ENCODE measurements around the gene SYNPO. TPM values are rescaled to one million over a fixed set of nuclear protein-coding genes. Genes with fewer than 3 reads are reported as not detected.

Gene SYNPO
- polyA plus RNA-seq, 1 donor from 2014 or later = not detected

DNA sequence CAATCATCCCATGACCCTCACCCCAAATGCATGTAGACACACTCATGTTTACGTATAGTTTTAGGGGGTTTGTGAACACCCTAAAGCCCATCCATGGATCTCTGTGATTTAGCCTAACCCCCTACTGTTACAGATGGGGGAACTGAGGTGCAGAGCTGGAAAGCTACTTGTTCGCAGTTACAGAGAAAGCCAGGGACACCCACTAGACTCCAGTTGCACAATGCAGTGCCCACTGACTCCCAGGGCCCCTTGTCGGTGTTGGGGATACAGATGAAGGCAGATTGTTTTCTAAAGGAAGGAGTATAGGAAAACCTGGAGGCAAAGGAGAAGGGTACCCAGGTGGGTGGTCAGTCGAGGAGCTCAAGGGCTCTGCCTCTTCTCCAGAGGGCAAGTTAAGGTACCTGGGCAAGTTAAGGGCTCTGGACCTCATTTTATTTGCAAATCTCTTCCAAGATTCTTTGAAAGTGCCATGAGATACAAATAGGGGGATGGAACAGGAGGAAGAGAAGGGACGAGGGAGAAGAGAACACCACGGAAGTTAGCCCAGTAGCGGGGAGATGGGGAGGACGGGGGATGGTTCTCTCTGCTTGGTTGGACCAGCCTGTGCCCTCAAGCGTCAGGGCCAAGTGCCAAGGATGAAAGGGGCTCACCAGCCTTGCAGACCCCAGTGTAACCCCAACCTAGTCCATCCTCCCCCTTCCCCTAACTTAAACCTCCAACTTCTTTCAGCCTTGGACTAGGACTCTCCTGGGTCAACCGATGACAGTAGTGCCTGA, 21.5 kb downstream of the SYNPO start:
- Histone ChIP-seq H3K79me2 (replicated peaks; ENCODE audit: insufficient read depth, low read length) (no peaks in the 10 kb centered on the region), H3K9ac (ENCODE audit: low read length) (no peak overlapping the region), H3K9me3 (ENCODE audit: low read length) (no peaks in the 10 kb centered on the region), H3K27ac (ENCODE audit: low read length) (no peak overlapping the region), H3K4me3 (ENCODE audit: low read length) (no peak overlapping the region), H3K4me2 (ENCODE audit: low read length) (no peak overlapping the region), H4K20me1 (ENCODE audit: insufficient read depth) (no peaks in the 10 kb centered on the region), H3K27me3 (ENCODE audit: insufficient read depth, low read depth, low read length) (no peaks in the 10 kb centered on the region), H3K36me3 (ENCODE audit: insufficient read depth, low read length) (no peaks in the 10 kb centered on the region), H3F3A (ENCODE audit: insufficient read depth, low read length, poor library complexity, severe bottlenecking) (no peaks in the 10 kb centered on the region), H2AFZ (ENCODE audit: low read depth, low read length) (no peak overlapping the region), H3K9me2 (ENCODE audit: insufficient read depth, low read length) (no peaks in the 10 kb centered on the region)
- TF ChIP-seq POLR2AphosphoS5 (IDR thresholded peaks at IDR 0.05) (no peak), EZH2 (IDR thresholded peaks at IDR 0.05; ENCODE audit: borderline replicate concordance, insufficient read depth, low read length, poor library complexity, severe bottlenecking) (no peak), EP300 (conservative IDR thresholded peaks at IDR 0.05; ENCODE audit: poor library complexity, severe bottlenecking) (no peak), RAD21 (conservative IDR thresholded peaks at IDR 0.05) (no peak), SMC3 (conservative IDR thresholded peaks at IDR 0.05; ENCODE audit: poor library complexity) (no peak), MXI1 (conservative IDR thresholded peaks at IDR 0.05; ENCODE audit: poor library complexity, severe bottlenecking) (no peak)
- TF ChIP-seq, protein P1, sequence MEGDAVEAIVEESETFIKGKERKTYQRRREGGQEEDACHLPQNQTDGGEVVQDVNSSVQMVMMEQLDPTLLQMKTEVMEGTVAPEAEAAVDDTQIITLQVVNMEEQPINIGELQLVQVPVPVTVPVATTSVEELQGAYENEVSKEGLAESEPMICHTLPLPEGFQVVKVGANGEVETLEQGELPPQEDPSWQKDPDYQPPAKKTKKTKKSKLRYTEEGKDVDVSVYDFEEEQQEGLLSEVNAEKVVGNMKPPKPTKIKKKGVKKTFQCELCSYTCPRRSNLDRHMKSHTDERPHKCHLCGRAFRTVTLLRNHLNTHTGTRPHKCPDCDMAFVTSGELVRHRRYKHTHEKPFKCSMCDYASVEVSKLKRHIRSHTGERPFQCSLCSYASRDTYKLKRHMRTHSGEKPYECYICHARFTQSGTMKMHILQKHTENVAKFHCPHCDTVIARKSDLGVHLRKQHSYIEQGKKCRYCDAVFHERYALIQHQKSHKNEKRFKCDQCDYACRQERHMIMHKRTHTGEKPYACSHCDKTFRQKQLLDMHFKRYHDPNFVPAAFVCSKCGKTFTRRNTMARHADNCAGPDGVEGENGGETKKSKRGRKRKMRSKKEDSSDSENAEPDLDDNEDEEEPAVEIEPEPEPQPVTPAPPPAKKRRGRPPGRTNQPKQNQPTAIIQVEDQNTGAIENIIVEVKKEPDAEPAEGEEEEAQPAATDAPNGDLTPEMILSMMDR (IDR thresholded peaks at IDR 0.05; ENCODE audit: poor library complexity, severe bottlenecking) = no peak
- TF ChIP-seq, protein P2, sequence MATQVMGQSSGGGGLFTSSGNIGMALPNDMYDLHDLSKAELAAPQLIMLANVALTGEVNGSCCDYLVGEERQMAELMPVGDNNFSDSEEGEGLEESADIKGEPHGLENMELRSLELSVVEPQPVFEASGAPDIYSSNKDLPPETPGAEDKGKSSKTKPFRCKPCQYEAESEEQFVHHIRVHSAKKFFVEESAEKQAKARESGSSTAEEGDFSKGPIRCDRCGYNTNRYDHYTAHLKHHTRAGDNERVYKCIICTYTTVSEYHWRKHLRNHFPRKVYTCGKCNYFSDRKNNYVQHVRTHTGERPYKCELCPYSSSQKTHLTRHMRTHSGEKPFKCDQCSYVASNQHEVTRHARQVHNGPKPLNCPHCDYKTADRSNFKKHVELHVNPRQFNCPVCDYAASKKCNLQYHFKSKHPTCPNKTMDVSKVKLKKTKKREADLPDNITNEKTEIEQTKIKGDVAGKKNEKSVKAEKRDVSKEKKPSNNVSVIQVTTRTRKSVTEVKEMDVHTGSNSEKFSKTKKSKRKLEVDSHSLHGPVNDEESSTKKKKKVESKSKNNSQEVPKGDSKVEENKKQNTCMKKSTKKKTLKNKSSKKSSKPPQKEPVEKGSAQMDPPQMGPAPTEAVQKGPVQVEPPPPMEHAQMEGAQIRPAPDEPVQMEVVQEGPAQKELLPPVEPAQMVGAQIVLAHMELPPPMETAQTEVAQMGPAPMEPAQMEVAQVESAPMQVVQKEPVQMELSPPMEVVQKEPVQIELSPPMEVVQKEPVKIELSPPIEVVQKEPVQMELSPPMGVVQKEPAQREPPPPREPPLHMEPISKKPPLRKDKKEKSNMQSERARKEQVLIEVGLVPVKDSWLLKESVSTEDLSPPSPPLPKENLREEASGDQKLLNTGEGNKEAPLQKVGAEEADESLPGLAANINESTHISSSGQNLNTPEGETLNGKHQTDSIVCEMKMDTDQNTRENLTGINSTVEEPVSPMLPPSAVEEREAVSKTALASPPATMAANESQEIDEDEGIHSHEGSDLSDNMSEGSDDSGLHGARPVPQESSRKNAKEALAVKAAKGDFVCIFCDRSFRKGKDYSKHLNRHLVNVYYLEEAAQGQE (IDR thresholded peaks at IDR 0.05; ENCODE audit: borderline replicate concordance) = no peak

DNA sequence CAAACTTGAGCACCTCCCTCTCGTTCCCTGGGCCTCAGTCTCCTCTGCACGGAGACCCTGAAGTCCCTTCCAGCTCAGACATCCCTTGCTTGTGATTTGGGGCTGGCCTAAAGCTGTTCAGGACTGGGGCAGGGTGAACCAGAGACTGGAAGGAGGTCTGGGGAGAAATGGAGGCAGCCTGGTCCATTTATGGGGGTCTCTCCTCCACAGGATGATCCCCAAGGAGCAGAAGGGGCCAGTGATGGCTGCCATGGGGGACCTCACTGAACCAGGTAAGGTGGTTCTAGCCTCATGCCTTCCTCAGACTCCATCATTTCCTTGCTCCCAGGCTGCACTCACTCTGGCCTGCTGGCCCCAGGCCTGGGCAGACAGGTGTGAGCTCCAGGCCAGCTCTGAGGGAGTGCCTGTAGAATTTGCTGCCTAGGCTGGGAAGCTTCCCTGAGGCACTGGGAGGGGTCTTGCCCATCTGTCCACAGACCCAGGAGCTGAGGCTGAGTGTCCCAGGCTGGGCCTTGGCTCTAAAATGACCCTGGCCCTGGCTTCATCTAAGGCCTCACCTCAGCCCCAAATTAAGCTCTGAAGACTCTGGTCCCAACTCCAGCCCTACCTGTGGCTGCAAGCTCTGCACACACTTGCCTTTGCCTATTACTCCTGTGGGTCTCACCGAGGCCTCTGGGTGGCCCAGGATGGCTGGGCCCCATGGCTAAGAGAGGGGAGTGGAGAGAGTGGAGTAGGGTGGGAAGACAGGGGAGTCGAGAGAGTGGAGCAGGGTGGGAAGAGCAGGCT, 22.5 kb downstream of the SYNPO start:
- no peak overlapping the region for H2AFZ ChIP-seq (ENCODE audit: low read depth, low read length)
- no peaks in the 10 kb centered on the region for H3K9me3 ChIP-seq (ENCODE audit: low read length)
- H3K36me3 ChIP-seq (ENCODE audit: insufficient read depth, low read length) = no peaks in the 10 kb centered on the region
- no peak overlapping the region for H3K4me2 ChIP-seq (ENCODE audit: low read length)
- no peak for TF ChIP-seq RAD21 (conservative IDR thresholded peaks at IDR 0.05)
- no peak for TF ChIP-seq TAF1 (IDR thresholded peaks at IDR 0.05; ENCODE audit: low read depth)
- no peak for TF ChIP-seq EZH2 (IDR thresholded peaks at IDR 0.05; ENCODE audit: borderline replicate concordance, insufficient read depth, low read length, poor library complexity, severe bottlenecking)
- TF ChIP-seq EP300 (conservative IDR thresholded peaks at IDR 0.05; ENCODE audit: poor library complexity, severe bottlenecking) = no peak
- no peaks in the 10 kb centered on the region for H3K79me2 ChIP-seq (replicated peaks; ENCODE audit: insufficient read depth, low read length)
- H3K27me3 ChIP-seq (ENCODE audit: insufficient read depth, low read depth, low read length) = no peaks in the 10 kb centered on the region
- no peaks in the 10 kb centered on the region for H4K20me1 ChIP-seq (ENCODE audit: insufficient read depth)
- no peaks in the 10 kb centered on the region for H3F3A ChIP-seq (ENCODE audit: insufficient read depth, low read length, poor library complexity, severe bottlenecking)
- H3K4me3 ChIP-seq (ENCODE audit: low read length) = no peak overlapping the region
- H3K9me2 ChIP-seq (ENCODE audit: insufficient read depth, low read length) = no peaks in the 10 kb centered on the region
- no peak overlapping the region for H3K27ac ChIP-seq (ENCODE audit: low read length)
- H3K9ac ChIP-seq (ENCODE audit: low read length) = no peak overlapping the region

All from neural cell (in vitro differentiated cells).